Right atrium auricular region (tissue), 2 donors: ENCODE data around the gene B3GNT7. TPM values are rescaled to one million over a fixed set of nuclear protein-coding genes. Genes with fewer than 3 reads are reported as not detected.
"Not testable (repeated sequence)": the region's sequence is repeated elsewhere in the genome, so short reads cannot be mapped to it uniquely, and the experiment has no call there.

Source experiments
- DNase-seq: peaks from one replicate; pipeline ENCODE4 v3.0.0-alpha.2; 2019; ENCODE audit warnings: low spot score
- H3K27ac ChIP-seq, 2 donors: fragments of 200-600 bp; sonication (generic); 1 replicate in 1 of 2; 2 replicates in 1 of 2; pipeline ENCODE4 v1.5.1; 2016 to 2019
- H3K27me3 ChIP-seq, 2 donors: fragments of 200-600 bp; sonication (generic); one replicate each; pipeline versions ENCODE4 v1.5.1 to v1.6.0; 2017 to 2019
- H3K36me3 ChIP-seq: fragments of 200-600 bp; sonication (generic); one replicate; pipeline ENCODE4 v1.5.1; 2016
- H3K4me1 ChIP-seq, 2 donors: fragments of 200-600 bp; sonication (generic); one replicate each; pipeline versions ENCODE4 v1.5.1 to v1.6.0; 2017 to 2019
- H3K4me3 ChIP-seq, 2 donors: fragments of 200-600 bp; sonication (generic); 1 replicate in 1 of 2; 2 replicates in 1 of 2; pipeline ENCODE4 v1.5.1; 2017 to 2019; ENCODE audit warnings: mild to moderate bottlenecking in 1 of 2, moderate library complexity in 1 of 2
- H3K9me3 ChIP-seq, 2 donors: fragments of 200-600 bp; sonication (generic); one replicate each; pipeline ENCODE4 v1.5.1; 2019
- CTCF ChIP-seq, 2 donors: fragments of 200-600 bp; sonication (generic); IDR thresholded peaks; one replicate each; pipeline ENCODE4 v1.5.1; 2019; ENCODE audit warnings: antibody characterized with exemption in 2 of 2
- total RNA-seq, 2 donors: library from RNA; depleted of rRNA; stranded (reverse); fragments of >200 nt; gene quantifications; one replicate each; pipeline ENCODE4 v1.1.0, GENCODE V29; 2016

Gene B3GNT7
- total RNA-seq, 2 donors from 2014 or later, result 4.0 to 9.4 TPM

- H3K4me1 ChIP-seq, result no peaks in the 10 kb centered on the region
- H3K9me3 ChIP-seq, result no peaks in the 10 kb centered on the region
- no peaks in the 10 kb centered on the region for H3K36me3 ChIP-seq
- H3K4me3 ChIP-seq, result no peak overlapping the region
- TF ChIP-seq CTCF (IDR thresholded peaks at IDR 0.05), result no peak
- H3K27ac ChIP-seq, result no peak overlapping the region
- no peak for DNase-seq
- H3K27me3 ChIP-seq, result no peaks in the 10 kb centered on the region
Observed at GRCh38 chr2:231429152-231429551, 33.6 kb downstream of the B3GNT7 start.

GRCh38 chr2:231429901-231430300, 34.4 kb downstream of the B3GNT7 start:
- no peak overlapping the region for H3K27ac ChIP-seq
- no peaks in the 10 kb centered on the region for H3K9me3 ChIP-seq
- TF ChIP-seq CTCF (IDR thresholded peaks at IDR 0.05), result no peak
- no peaks in the 10 kb centered on the region for H3K4me1 ChIP-seq
- DNase-seq, result no peak
- H3K36me3 ChIP-seq, result no peaks in the 10 kb centered on the region
- H3K4me3 ChIP-seq, result no peak overlapping the region
- H3K27me3 ChIP-seq, result no peaks in the 10 kb centered on the region

- H3K4me3 ChIP-seq, H3K27ac ChIP-seq, DNase-seq, H3K4me1 ChIP-seq, H3K27me3 ChIP-seq, H3K36me3 ChIP-seq, H3K9me3 ChIP-seq: not testable (repeated sequence)
Observed at GRCh38 chr2:231430437-231430836, 34.9 kb downstream of the B3GNT7 start.

GRCh38 chr2:231431606-231432005, 36.1 kb downstream of the B3GNT7 start:
- no peaks in the 10 kb centered on the region for H3K4me1 ChIP-seq
- no peak overlapping the region for H3K4me3 ChIP-seq
- H3K27me3 ChIP-seq, result no peaks in the 10 kb centered on the region
- no peak overlapping the region for H3K27ac ChIP-seq
- H3K9me3 ChIP-seq, result no peaks in the 10 kb centered on the region
- DNase-seq, result no peak
- TF ChIP-seq CTCF (IDR thresholded peaks at IDR 0.05), result no peak
- no peaks in the 10 kb centered on the region for H3K36me3 ChIP-seq

DNA sequence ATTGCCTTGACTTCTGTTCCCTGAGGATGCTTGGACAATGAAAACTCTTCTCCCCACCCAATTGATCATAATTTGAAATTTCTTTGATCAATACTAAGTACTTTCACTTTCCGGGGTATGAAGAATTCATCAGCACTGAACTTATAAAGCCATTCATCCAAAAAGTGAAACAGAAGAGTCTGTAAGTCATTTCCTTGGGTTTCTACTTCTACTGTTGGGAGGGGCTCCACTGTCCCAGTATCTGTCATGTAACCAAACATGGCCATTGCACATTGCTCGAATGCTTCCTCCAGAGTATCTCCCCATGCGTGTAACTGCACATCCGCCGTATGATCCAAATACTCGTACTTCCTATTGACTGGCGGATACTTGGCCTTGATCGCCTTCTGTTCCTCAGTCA, 38.5 kb downstream of the B3GNT7 start:
- no peaks in the 10 kb centered on the region for H3K9me3 ChIP-seq
- H3K27me3 ChIP-seq, result no peaks in the 10 kb centered on the region
- H3K4me1 ChIP-seq, result no peaks in the 10 kb centered on the region
- no peak overlapping the region for H3K27ac ChIP-seq
- H3K36me3 ChIP-seq, result no peaks in the 10 kb centered on the region
- no peak for DNase-seq
- TF ChIP-seq CTCF (IDR thresholded peaks at IDR 0.05), result no peak
- no peak overlapping the region for H3K4me3 ChIP-seq

DNA sequence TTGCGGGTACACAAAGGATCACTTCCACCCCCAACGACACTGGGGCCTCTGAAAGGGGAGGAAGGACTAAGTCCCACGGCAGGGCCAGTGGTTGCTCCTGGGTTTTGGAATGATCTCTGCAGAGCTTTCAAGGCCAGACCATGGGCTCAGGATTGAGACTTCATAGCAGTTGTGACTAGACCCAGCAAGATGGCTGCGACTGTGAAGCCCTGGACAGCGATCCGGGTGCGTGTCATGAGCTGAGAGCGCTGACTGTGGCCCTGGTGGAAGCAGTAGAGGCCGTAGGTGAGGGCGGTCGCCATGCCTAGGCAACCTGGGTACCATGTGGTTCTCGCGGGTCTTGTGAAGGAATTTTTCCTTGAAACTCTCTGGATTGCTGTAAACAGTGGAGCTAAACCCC, 41.4 kb downstream of the B3GNT7 start:
- no peak for DNase-seq
- TF ChIP-seq CTCF (IDR thresholded peaks at IDR 0.05), result no peak
- no peak overlapping the region for H3K27ac ChIP-seq
- H3K4me1 ChIP-seq, result no peaks in the 10 kb centered on the region
- no peaks in the 10 kb centered on the region for H3K27me3 ChIP-seq
- no peaks in the 10 kb centered on the region for H3K36me3 ChIP-seq
- H3K4me3 ChIP-seq, result no peak overlapping the region
- H3K9me3 ChIP-seq, result no peaks in the 10 kb centered on the region
